GM12874 (cell line): Measurements from ENCODE around the gene CLASP1.

Source experiments
- CTCF ChIP-seq: IDR thresholded peaks from 2 replicates; pipeline ENCODE4 v1.5.1; 2011; ENCODE audit warnings: low read depth, mild to moderate bottlenecking, control low read depth, low read length, moderate library complexity; ENCODE audit not compliant: insufficient read depth

Gene CLASP1

GRCh38 chr2:121520641-121520994, 128.6 kb downstream of the CLASP1 start:
- TF ChIP-seq CTCF: no peak

GRCh38 chr2:121519732-121520640, 129.3 kb downstream of the CLASP1 start:
- TF ChIP-seq CTCF: no peak

GRCh38 chr2:121519153-121519552, 130.1 kb downstream of the CLASP1 start:
- TF ChIP-seq CTCF: no peak

GRCh38 chr2:121513597-121514333, 135.5 kb downstream of the CLASP1 start:
- TF ChIP-seq CTCF: no peak

GRCh38 chr2:121510857-121511256, 138.4 kb downstream of the CLASP1 start:
- TF ChIP-seq CTCF: no peak

GRCh38 chr2:121506621-121507020, 142.6 kb downstream of the CLASP1 start:
- TF ChIP-seq CTCF: no peak

GRCh38 chr2:121505986-121506586, 143.2 kb downstream of the CLASP1 start:
- no peak for TF ChIP-seq CTCF
